Lower leg skin (tissue), 3 donors: ENCODE measurements around the gene PPP1R18.

Experiments
- POLR2A ChIP-seq, 2 donors: fragments of 450-650 bp; IDR thresholded peaks; one replicate each; pipeline ENCODE4 v1.6.1; 2016 to 2017; ENCODE audit warnings: antibody characterized with exemption in 2 of 2, mild to moderate bottlenecking in 1 of 2, moderate library complexity in 1 of 2
- TF ChIP-seq, protein P1 (sequence below), 3 donors: fragments of 450-650 bp; IDR thresholded peaks; one replicate each; pipeline ENCODE4 v1.5.1; 2016; ENCODE audit warnings: antibody characterized with exemption in 3 of 3, mild to moderate bottlenecking in 3 of 3, moderate library complexity in 2 of 3

DNA sequence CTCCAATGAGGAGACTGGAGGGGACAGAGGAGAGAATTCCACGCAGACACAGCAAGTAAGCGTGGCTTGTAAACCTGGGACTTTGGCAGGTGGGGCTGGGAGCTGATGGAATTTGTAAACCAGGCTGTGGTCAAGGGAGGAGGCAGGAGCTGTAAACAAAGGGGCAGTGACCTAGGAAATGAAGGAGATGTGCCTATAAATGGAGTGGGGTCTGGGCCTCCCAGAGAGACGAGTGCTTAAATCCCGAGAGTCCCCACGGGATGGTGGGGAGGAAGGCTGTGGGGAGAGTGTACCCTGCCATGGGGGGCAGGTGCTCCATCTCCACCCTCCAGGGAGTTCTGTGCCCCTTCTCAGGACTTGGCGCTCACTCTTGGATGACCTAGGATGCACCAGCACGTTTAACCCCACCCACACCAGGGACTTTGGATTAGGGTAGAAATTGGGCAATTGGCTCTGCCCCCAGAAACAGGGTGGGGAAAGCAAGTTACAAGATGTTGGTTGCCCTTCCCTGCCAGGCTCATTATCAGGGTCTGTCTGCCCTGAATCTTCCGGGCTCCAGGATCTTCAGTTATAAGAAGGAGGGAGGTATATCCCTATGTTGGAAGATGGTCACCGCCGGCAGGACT is 9.7 kb downstream of the PPP1R18 start:
- TF ChIP-seq, protein P1, sequence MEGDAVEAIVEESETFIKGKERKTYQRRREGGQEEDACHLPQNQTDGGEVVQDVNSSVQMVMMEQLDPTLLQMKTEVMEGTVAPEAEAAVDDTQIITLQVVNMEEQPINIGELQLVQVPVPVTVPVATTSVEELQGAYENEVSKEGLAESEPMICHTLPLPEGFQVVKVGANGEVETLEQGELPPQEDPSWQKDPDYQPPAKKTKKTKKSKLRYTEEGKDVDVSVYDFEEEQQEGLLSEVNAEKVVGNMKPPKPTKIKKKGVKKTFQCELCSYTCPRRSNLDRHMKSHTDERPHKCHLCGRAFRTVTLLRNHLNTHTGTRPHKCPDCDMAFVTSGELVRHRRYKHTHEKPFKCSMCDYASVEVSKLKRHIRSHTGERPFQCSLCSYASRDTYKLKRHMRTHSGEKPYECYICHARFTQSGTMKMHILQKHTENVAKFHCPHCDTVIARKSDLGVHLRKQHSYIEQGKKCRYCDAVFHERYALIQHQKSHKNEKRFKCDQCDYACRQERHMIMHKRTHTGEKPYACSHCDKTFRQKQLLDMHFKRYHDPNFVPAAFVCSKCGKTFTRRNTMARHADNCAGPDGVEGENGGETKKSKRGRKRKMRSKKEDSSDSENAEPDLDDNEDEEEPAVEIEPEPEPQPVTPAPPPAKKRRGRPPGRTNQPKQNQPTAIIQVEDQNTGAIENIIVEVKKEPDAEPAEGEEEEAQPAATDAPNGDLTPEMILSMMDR (IDR thresholded peaks at IDR 0.05): no peak
- TF ChIP-seq POLR2A (IDR thresholded peaks at IDR 0.05): no peak
